ENCODE results near the gene ARHGAP23. TPM values are rescaled to one million over a fixed set of nuclear protein-coding genes. Genes with fewer than 3 reads are reported as not detected.

Gene ARHGAP23
- total and polyA plus RNA-seq, 10 of the 15 experiments (the other 5 are each of a cell fraction or from before 2014, with no cell fraction given), result 0.23 to 5.8 (median 2.1) TPM

DNA sequence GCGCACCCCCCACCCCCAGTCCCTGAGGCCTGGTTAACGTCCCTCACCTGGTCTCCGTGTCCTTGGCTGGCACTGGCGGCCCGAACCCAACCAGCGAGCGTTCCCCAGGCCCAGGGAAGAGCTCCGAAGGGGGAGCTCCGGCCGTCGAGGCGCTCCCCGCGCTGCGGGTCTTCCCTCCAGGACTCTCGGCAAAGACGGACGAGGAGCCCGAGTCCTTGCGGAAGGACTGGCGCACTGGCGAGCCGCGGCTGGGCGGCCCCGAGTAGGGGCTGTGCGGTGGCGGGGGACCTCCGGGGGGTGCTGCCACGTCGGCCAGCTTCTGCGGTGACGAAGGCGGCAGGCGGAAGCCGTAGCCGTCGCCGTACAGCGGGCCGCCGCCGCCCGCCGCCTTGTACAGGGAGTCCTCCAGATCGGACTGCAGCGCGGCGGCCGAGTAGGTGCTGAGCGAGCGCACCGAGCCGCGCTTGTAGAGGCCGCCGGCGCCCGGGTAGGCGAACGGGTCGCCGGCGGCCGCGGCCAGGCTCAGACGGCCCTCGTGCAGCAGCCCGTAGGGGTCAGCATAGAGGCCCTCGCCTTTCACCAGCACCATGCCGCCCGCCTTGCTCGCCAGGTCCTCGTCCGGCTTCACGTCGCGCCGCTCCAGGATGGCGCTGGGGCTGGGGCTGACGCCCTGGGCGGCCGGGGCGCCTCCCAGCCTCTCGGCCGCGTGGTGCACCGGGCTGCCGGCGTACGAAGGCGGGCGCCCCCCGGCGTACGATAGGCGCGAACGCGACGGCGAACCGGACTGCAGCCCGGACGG is 133.4 kb downstream of the ARHGAP23 start:
- BruUV-seq (replicated peaks), result no TSS peak
- RAD21 ChIA-PET (ENCODE audit: unreplicated experiment), result interaction anchor here (4.8 kb wide), 1 partner anchor 102 kb away, joined by 294 read pairs; no protein-coding TSS in a partner anchor
- CTCF ChIA-PET, result interaction anchor here (5.7 to 10.9 kb wide), 2 partner anchors 22 to 103 kb away, joined by 176 to 492 read pairs; no protein-coding TSS in a partner anchor
- DNase-seq (ENCODE audit: low read depth, low spot score), result no peak
- no peaks in the 10 kb centered on the region for H3K9me3 ChIP-seq (replicated peaks; ENCODE audit: control insufficient read depth, insufficient read depth, low read length)
- POLR2A ChIA-PET, result no interaction called here
- in situ Hi-C loops (cut with MboI), result no loop called here
- no peak overlapping the region for H3K9ac ChIP-seq (ENCODE audit: control insufficient read depth, insufficient read depth, low read length)
- H4K20me1 ChIP-seq (ENCODE audit: control insufficient read depth, insufficient read depth), result no peaks in the 10 kb centered on the region
- no peak overlapping the region for H3K27ac ChIP-seq (ENCODE audit: control insufficient read depth, insufficient read depth)
- SMC1A ChIA-PET (ENCODE audit: uncharacterized antibody, unreplicated experiment), result interaction anchor here (1.0 kb wide), 1 partner anchor 106 kb away, joined by 4 read pairs; no protein-coding TSS in a partner anchor
- H3K4me2 ChIP-seq (ENCODE audit: control insufficient read depth, insufficient read depth), result no peak overlapping the region
- no peak for FAIRE-seq
- no peak overlapping the region for H2AFZ ChIP-seq (ENCODE audit: control insufficient read depth, low read depth, low read length)
- no peaks in the 10 kb centered on the region for H3K79me2 ChIP-seq (ENCODE audit: control insufficient read depth, insufficient read depth, low read length)
- H3K4me1 ChIP-seq (ENCODE audit: control insufficient read depth, insufficient read depth, low read length), result peaks cover 17% of the 10 kb centered on the region
- intact Hi-C loops (cut with micrococcal nuclease; ENCODE audit: unreplicated experiment), result no loop called here
- WGBS (ENCODE audit: insufficient coverage, insufficient replicate concordance, low lambda C conversion rate, missing lambda C conversion rate), result 41% methylated on average over 103 of the region's 105 CpGs
- H3K4me3 ChIP-seq, result no peak overlapping the region
- peaks cover 29 to 33% of the 10 kb centered on the region in 2 experiments for H3K27me3 ChIP-seq (replicated peaks in 1 of 2; ENCODE audit: control insufficient read depth in 2 of 2, insufficient read depth in 2 of 2, low read length in 1 of 2)
- ATAC-seq, result no peak
- no peaks in the 10 kb centered on the region for H3K36me3 ChIP-seq (ENCODE audit: control insufficient read depth in 2 of 2, insufficient read depth in 2 of 2, low read length in 1 of 2)
- no peak for TF ChIP-seq MYB (IDR thresholded peaks at IDR 0.05; ENCODE audit: borderline replicate concordance, low read depth, low read length)
- TF ChIP-seq NFYA (IDR thresholded peaks at IDR 0.05; ENCODE audit: borderline replicate concordance, low read depth, low read length), result no peak
- TF ChIP-seq, protein P1, sequence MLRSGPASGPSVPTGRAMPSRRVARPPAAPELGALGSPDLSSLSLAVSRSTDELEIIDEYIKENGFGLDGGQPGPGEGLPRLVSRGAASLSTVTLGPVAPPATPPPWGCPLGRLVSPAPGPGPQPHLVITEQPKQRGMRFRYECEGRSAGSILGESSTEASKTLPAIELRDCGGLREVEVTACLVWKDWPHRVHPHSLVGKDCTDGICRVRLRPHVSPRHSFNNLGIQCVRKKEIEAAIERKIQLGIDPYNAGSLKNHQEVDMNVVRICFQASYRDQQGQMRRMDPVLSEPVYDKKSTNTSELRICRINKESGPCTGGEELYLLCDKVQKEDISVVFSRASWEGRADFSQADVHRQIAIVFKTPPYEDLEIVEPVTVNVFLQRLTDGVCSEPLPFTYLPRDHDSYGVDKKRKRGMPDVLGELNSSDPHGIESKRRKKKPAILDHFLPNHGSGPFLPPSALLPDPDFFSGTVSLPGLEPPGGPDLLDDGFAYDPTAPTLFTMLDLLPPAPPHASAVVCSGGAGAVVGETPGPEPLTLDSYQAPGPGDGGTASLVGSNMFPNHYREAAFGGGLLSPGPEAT (IDR thresholded peaks at IDR 0.05; ENCODE audit: low read depth), result no peak
- no peak for TF ChIP-seq POU2F2 (IDR thresholded peaks at IDR 0.05; ENCODE audit: borderline replicate concordance, low read depth, low read length)
- TF ChIP-seq SUZ12 (IDR thresholded peaks at IDR 0.05; ENCODE audit: unreplicated experiment), result no peak
- TF ChIP-seq, protein P2, sequence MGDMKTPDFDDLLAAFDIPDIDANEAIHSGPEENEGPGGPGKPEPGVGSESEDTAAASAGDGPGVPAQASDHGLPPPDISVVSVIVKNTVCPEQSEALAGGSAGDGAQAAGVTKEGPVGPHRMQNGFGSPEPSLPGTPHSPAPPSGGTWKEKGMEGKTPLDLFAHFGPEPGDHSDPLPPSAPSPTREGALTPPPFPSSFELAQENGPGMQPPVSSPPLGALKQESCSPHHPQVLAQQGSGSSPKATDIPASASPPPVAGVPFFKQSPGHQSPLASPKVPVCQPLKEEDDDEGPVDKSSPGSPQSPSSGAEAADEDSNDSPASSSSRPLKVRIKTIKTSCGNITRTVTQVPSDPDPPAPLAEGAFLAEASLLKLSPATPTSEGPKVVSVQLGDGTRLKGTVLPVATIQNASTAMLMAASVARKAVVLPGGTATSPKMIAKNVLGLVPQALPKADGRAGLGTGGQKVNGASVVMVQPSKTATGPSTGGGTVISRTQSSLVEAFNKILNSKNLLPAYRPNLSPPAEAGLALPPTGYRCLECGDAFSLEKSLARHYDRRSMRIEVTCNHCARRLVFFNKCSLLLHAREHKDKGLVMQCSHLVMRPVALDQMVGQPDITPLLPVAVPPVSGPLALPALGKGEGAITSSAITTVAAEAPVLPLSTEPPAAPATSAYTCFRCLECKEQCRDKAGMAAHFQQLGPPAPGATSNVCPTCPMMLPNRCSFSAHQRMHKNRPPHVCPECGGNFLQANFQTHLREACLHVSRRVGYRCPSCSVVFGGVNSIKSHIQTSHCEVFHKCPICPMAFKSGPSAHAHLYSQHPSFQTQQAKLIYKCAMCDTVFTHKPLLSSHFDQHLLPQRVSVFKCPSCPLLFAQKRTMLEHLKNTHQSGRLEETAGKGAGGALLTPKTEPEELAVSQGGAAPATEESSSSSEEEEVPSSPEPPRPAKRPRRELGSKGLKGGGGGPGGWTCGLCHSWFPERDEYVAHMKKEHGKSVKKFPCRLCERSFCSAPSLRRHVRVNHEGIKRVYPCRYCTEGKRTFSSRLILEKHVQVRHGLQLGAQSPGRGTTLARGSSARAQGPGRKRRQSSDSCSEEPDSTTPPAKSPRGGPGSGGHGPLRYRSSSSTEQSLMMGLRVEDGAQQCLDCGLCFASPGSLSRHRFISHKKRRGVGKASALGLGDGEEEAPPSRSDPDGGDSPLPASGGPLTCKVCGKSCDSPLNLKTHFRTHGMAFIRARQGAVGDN (IDR thresholded peaks at IDR 0.05), result no peak
- TF ChIP-seq CREM (IDR thresholded peaks at IDR 0.05; ENCODE audit: low read depth), result no peak
- no peak for TF ChIP-seq ZNF274 (IDR thresholded peaks at IDR 0.05; ENCODE audit: insufficient read depth, insufficient read length)
- no peak for TF ChIP-seq SUPT20H (IDR thresholded peaks at IDR 0.05; ENCODE audit: borderline replicate concordance, control insufficient read depth, low read depth, low read length)
- TF ChIP-seq, protein P3, sequence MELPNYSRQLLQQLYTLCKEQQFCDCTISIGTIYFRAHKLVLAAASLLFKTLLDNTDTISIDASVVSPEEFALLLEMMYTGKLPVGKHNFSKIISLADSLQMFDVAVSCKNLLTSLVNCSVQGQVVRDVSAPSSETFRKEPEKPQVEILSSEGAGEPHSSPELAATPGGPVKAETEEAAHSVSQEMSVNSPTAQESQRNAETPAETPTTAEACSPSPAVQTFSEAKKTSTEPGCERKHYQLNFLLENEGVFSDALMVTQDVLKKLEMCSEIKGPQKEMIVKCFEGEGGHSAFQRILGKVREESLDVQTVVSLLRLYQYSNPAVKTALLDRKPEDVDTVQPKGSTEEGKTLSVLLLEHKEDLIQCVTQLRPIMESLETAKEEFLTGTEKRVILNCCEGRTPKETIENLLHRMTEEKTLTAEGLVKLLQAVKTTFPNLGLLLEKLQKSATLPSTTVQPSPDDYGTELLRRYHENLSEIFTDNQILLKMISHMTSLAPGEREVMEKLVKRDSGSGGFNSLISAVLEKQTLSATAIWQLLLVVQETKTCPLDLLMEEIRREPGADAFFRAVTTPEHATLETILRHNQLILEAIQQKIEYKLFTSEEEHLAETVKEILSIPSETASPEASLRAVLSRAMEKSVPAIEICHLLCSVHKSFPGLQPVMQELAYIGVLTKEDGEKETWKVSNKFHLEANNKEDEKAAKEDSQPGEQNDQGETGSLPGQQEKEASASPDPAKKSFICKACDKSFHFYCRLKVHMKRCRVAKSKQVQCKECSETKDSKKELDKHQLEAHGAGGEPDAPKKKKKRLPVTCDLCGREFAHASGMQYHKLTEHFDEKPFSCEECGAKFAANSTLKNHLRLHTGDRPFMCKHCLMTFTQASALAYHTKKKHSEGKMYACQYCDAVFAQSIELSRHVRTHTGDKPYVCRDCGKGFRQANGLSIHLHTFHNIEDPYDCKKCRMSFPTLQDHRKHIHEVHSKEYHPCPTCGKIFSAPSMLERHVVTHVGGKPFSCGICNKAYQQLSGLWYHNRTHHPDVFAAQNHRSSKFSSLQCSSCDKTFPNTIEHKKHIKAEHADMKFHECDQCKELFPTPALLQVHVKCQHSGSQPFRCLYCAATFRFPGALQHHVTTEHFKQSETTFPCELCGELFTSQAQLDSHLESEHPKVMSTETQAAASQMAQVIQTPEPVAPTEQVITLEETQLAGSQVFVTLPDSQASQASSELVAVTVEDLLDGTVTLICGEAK (IDR thresholded peaks at IDR 0.05; ENCODE audit: borderline replicate concordance), result no peak
- no peak for TF ChIP-seq TCF3 (IDR thresholded peaks at IDR 0.05; ENCODE audit: borderline replicate concordance, insufficient read depth, low read depth, low read length)
- TF ChIP-seq TBL1XR1 (IDR thresholded peaks at IDR 0.05; ENCODE audit: low read depth, low read length), result no peak
- no peak for TF ChIP-seq MTA2 (IDR thresholded peaks at IDR 0.05; ENCODE audit: low read depth)
